ENCODE data around the gene ST6GALNAC2. TPM values are rescaled to one million over a fixed set of nuclear protein-coding genes. Genes with fewer than 3 reads are reported as not detected.

The ST6GALNAC2 gene
- total RNA-seq, 2 experiments from 2014 or later = 0.19 to 0.51 TPM

DNA sequence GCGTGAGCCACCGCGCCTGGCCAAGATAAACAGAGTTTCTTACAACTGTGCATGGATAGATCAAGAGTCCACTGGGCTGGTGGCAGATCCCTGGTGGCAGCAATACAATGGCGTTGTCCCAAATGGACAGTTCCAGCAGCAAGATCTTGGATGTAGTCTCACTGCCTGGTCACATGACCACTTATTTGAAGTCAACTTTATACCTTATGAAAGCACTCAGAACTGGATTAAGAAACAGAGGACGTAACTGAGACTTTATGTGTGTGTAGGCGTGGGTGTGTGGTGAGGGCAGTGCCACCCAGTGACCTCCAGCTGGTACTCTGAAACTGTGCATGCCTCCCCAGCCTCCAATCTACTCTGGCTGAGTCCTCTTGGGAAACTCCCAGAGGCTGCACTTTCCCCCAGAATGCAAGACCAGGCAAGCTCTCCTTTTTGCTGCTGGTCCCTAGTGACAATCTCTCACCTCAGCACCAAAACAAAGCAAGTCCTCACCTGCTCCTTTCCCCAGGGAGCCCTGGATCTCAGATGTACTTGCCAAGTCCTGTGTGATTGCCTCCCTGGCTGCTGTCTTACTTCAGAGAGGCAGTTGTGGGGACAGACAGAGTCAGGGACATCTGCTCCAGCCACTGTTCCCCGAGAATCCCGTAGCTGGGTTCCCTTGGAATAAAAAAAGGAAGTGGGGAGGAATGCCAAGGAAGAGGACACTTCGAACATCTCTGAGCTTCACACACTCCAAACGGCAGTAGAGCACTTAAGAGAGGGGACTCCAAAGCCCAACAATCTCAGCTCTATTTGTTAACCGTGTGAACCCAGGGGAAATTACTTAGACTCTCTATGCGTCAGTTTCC, 11.7 kb upstream of the ST6GALNAC2 start:
- Mint-ChIP-seq H3K4me3 (no peak overlapping the region), H3K9me3 (no peaks in the 10 kb centered on the region), H3K27ac (no peak overlapping the region), H3K36me3 (no peaks in the 10 kb centered on the region), H3K27me3 (peaks cover 6% of the 10 kb centered on the region), H3K4me1 (ENCODE audit: low read depth) (peaks cover 15% of the 10 kb centered on the region)
- intact Hi-C loops (cut with micrococcal nuclease) = no loop called here
- ChIA-PET POLR2A (no interaction called here), CTCF (interaction anchor here (0.8 to 1.5 kb wide), 2 partner anchors 27 to 28 kb away, joined by 3 to 4 read pairs; no protein-coding TSS in a partner anchor)
- peak; percentile 17 for DNase-seq

- H3K9me3 Mint-ChIP-seq = no peaks in the 10 kb centered on the region
- no peak overlapping the region for H3K4me3 Mint-ChIP-seq
- intact Hi-C loops (cut with micrococcal nuclease) = no loop called here
- CTCF ChIA-PET = interaction anchor here (1.0 kb wide), 1 partner anchor 71 kb away, joined by 3 read pairs; no protein-coding TSS in a partner anchor
- H3K27ac Mint-ChIP-seq = no peak overlapping the region
- H3K27me3 Mint-ChIP-seq = peaks cover 6% of the 10 kb centered on the region
- no peaks in the 10 kb centered on the region for H3K36me3 Mint-ChIP-seq
- no peak for DNase-seq
- POLR2A ChIA-PET = no interaction called here
- peaks cover 2% of the 10 kb centered on the region for H3K4me1 Mint-ChIP-seq (ENCODE audit: low read depth)
Observed at GRCh38 chr17:76594690-76595089, 9.0 kb upstream of the ST6GALNAC2 start.

- ChIA-PET CTCF (interaction anchor here (1.0 to 1.4 kb wide), 2 partner anchors 36 to 76 kb away, joined by 3 to 5 read pairs; no protein-coding TSS in a partner anchor), POLR2A (interaction anchor here (1.2 kb wide), 1 partner anchor 37 kb away, joined by 3 read pairs; no protein-coding TSS in a partner anchor)
- Mint-ChIP-seq H3K9me3 (no peaks in the 10 kb centered on the region), H3K4me3 (no peak overlapping the region), H3K36me3 (peaks cover 3% of the 10 kb centered on the region), H3K27ac (no peak overlapping the region), H3K4me1 (ENCODE audit: low read depth) (peaks cover 2% of the 10 kb centered on the region), H3K27me3 (peaks cover 12% of the 10 kb centered on the region)
- DNase-seq = no peak
- intact Hi-C loops (cut with micrococcal nuclease) = no loop called here
Observed at GRCh38 chr17:76593959-76594358, 8.3 kb upstream of the ST6GALNAC2 start.

DNA sequence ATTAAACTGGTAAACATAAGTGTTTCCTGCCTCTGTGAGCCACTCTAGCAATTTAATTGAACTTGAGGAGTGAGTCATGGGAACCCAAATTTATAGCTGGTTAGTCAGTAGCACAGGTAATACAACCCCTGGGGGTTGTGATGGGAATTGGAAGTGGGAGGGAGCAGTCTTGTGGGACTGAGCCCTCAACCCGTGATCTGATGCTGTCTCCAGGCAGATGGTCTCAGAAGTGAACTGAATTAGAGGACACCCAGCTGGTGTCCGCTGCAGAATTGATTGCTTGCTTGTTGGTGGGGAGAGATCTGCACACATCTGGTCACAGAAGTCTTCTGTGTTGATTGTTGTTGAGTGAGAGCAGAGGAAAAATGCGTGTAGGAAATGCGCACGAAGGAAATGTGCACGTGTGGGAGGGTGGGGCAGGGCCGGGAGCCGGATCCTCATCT, 7.7 kb upstream of the ST6GALNAC2 start:
- no peak overlapping the region for H3K27ac Mint-ChIP-seq
- ChIA-PET POLR2A (interaction anchor here (1.2 kb wide), 1 partner anchor 36 kb away, joined by 3 read pairs; no protein-coding TSS in a partner anchor), CTCF (interaction anchor here (1.0 to 1.4 kb wide), 2 partner anchors 35 to 76 kb away, joined by 3 to 5 read pairs; no protein-coding TSS in a partner anchor)
- H3K36me3 Mint-ChIP-seq = peaks cover 3% of the 10 kb centered on the region
- peaks cover 16% of the 10 kb centered on the region for H3K27me3 Mint-ChIP-seq
- no peak overlapping the region for H3K4me3 Mint-ChIP-seq
- peaks cover 2% of the 10 kb centered on the region for H3K4me1 Mint-ChIP-seq (ENCODE audit: low read depth)
- H3K9me3 Mint-ChIP-seq = no peaks in the 10 kb centered on the region
- intact Hi-C loops (cut with micrococcal nuclease) = no loop called here
- DNase-seq = no peak

GRCh38 chr17:76588182-76588581, 2.5 kb upstream of the ST6GALNAC2 start:
- H3K27ac Mint-ChIP-seq = no peak overlapping the region
- H3K4me1 Mint-ChIP-seq (ENCODE audit: low read depth) = peaks cover 13% of the 10 kb centered on the region
- intact Hi-C loops (cut with micrococcal nuclease) = loop anchor here (5.0 kb wide), 1 partner anchor 44 kb away; no protein-coding TSS in a partner anchor
- H3K9me3 Mint-ChIP-seq = no peaks in the 10 kb centered on the region
- H3K27me3 Mint-ChIP-seq = peaks cover 42% of the 10 kb centered on the region
- DNase-seq = no peak
- H3K36me3 Mint-ChIP-seq = peaks cover 3% of the 10 kb centered on the region
- no peak overlapping the region for H3K4me3 Mint-ChIP-seq
- CTCF ChIA-PET = interaction anchor here (1.2 kb wide), 1 partner anchor 36 kb away, joined by 4 read pairs; no protein-coding TSS in a partner anchor
- POLR2A ChIA-PET = interaction anchor here (1.4 kb wide), 1 partner anchor 30 kb away, joined by 3 read pairs; no protein-coding TSS in a partner anchor

GRCh38 chr17:76586741-76587487, 1.3 kb upstream of the ST6GALNAC2 start:
- H3K36me3 Mint-ChIP-seq = peaks cover 3% of the 10 kb centered on the region
- no peaks in the 10 kb centered on the region for H3K9me3 Mint-ChIP-seq
- H3K27ac Mint-ChIP-seq = no peak overlapping the region
- ChIA-PET POLR2A (interaction anchor here (1.1 to 1.5 kb wide), 3 partner anchors 26 to 29 kb away, joined by 3 to 9 read pairs (median 3); no protein-coding TSS in a partner anchor), CTCF (interaction anchor here (1.4 to 1.9 kb wide), 4 partner anchors 37 to 202 kb away, joined by 5 to 14 read pairs (median 9); partner anchors contain the start of gene SPHK1)
- H3K4me1 Mint-ChIP-seq (ENCODE audit: low read depth) = peaks cover 13% of the 10 kb centered on the region
- H3K4me3 Mint-ChIP-seq = no peak overlapping the region
- intact Hi-C loops (cut with micrococcal nuclease) = loop anchor here (5.0 kb wide), 1 partner anchor 45 kb away; no protein-coding TSS in a partner anchor
- H3K27me3 Mint-ChIP-seq = peaks cover 46% of the 10 kb centered on the region
- no peak for DNase-seq

DNA sequence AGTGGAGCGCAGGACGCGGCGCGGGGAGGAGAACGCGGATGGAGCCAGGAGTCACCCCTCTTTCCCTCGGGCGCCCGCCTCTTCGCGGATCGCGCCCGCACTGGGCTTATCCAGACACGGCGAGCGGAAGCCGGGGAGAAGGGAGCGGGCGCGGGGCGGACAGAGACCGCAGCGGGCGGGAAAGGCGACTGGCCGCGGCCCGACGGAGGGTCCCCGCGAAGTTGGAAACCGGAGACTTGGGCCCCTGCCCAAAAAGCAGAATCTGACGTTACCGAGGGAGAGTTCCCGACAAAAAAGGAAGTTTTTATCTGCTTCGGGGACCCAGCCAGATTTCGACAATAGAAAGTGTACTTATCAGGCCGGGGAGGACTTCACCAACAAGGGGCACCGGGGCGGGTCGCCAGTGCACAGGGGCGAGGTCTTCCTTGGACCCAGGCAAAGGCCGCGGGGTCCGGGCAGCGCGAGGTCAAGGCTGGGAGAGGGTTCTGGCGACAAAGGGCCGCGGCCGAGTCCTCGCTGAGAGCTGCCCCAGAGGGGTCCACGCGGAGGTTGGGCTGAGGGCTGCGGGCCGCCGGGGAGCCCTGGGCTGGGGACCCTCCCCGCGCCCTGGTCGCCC, 519 bp downstream of the ST6GALNAC2 start:
- no peak for DNase-seq
- peak overlapping the region; percentile 57 for H3K4me3 Mint-ChIP-seq
- H3K36me3 Mint-ChIP-seq = peaks cover 3% of the 10 kb centered on the region
- peaks cover 13% of the 10 kb centered on the region for H3K4me1 Mint-ChIP-seq (ENCODE audit: low read depth)
- intact Hi-C loops (cut with micrococcal nuclease) = loop anchor here (5.0 kb wide), 1 partner anchor 47 kb away; no protein-coding TSS in a partner anchor
- POLR2A ChIA-PET = interaction anchor here (1.5 kb wide), 1 partner anchor 27 kb away, joined by 9 read pairs; no protein-coding TSS in a partner anchor
- CTCF ChIA-PET = interaction anchor here (0.6 to 2.0 kb wide), 6 partner anchors 27 to 96 kb away, joined by 3 to 14 read pairs (median 5); no protein-coding TSS in a partner anchor
- H3K27me3 Mint-ChIP-seq = peaks cover 46% of the 10 kb centered on the region
- H3K9me3 Mint-ChIP-seq = no peaks in the 10 kb centered on the region
- H3K27ac Mint-ChIP-seq = no peak overlapping the region

GRCh38 chr17:76584427-76585032, 1.1 kb downstream of the ST6GALNAC2 start:
- DNase-seq = no peak
- Mint-ChIP-seq H3K4me3 (peak overlapping the region; percentile 57), H3K36me3 (peaks cover 3% of the 10 kb centered on the region), H3K27me3 (peaks cover 44% of the 10 kb centered on the region), H3K27ac (no peak overlapping the region), H3K9me3 (no peaks in the 10 kb centered on the region), H3K4me1 (ENCODE audit: low read depth) (peaks cover 14% of the 10 kb centered on the region)
- ChIA-PET POLR2A (no interaction called here), CTCF (interaction anchor here (0.6 to 2.0 kb wide), 5 partner anchors 8 to 61 kb away, joined by 3 to 7 read pairs (median 3); no protein-coding TSS in a partner anchor)
- intact Hi-C loops (cut with micrococcal nuclease) = loop anchor here (5.0 kb wide), 1 partner anchor 48 kb away; no protein-coding TSS in a partner anchor

- Mint-ChIP-seq H3K4me3 (no peak overlapping the region), H3K4me1 (ENCODE audit: low read depth) (peaks cover 20% of the 10 kb centered on the region), H3K27ac (no peak overlapping the region), H3K27me3 (peaks cover 29% of the 10 kb centered on the region), H3K9me3 (no peaks in the 10 kb centered on the region), H3K36me3 (no peaks in the 10 kb centered on the region)
- POLR2A ChIA-PET = no interaction called here
- DNase-seq = no peak
- CTCF ChIA-PET = interaction anchor here (0.6 kb wide), 1 partner anchor 20 kb away, joined by 3 read pairs; no protein-coding TSS in a partner anchor
- intact Hi-C loops (cut with micrococcal nuclease) = no loop called here
Observed at GRCh38 chr17:76582660-76583059, 3.0 kb downstream of the ST6GALNAC2 start.

DNA sequence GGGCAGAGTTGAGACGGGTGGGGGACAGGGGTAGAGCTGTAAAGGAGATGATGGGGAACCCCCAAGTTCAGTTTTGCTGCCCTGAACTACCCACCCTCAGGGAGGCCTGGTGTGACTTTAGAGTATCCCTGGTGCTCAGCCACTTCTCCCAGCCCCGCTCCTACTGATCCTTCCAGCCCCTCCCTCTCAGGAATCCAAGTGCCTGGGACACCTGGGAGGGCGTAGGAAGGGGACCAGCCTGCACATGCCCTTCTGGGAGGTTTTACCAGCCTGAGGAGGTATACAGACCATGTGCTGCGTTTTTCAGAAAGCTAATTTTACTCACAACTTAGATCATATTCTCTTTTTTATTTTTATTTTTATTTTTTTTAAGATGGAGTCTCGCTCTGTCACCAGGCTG, 4.1 kb downstream of the ST6GALNAC2 start:
- no peak for DNase-seq
- ChIA-PET CTCF (no interaction called here), POLR2A (no interaction called here)
- intact Hi-C loops (cut with micrococcal nuclease) = no loop called here
- H3K27me3 Mint-ChIP-seq = peaks cover 19% of the 10 kb centered on the region
- H3K36me3 Mint-ChIP-seq = no peaks in the 10 kb centered on the region
- H3K4me1 Mint-ChIP-seq (ENCODE audit: low read depth) = peaks cover 13% of the 10 kb centered on the region
- no peak overlapping the region for H3K27ac Mint-ChIP-seq
- no peaks in the 10 kb centered on the region for H3K9me3 Mint-ChIP-seq
- no peak overlapping the region for H3K4me3 Mint-ChIP-seq

DNA sequence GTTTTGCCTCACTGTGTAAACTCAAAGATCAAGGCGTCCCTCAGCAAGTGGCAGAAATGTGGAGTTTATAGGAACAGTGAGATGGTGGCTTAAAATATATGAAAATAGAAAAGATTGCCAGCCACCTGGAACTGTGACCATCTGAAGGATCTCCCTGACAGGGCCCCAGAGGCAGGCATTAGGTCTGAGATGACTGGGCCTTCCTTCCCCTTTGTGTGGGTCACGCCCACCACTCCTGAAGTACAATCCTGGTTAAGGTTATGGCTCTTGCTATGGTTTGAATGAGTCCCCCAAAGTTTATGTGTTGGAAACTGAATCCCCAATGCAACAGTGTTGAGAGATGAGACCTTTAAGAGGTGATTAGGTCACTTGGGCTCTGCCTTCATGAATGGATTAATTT, 6.4 kb downstream of the ST6GALNAC2 start:
- DNase-seq = no peak
- no peak overlapping the region for H3K27ac Mint-ChIP-seq
- peaks cover 7% of the 10 kb centered on the region for H3K4me1 Mint-ChIP-seq (ENCODE audit: low read depth)
- no peaks in the 10 kb centered on the region for H3K36me3 Mint-ChIP-seq
- H3K4me3 Mint-ChIP-seq = no peak overlapping the region
- H3K9me3 Mint-ChIP-seq = no peaks in the 10 kb centered on the region
- intact Hi-C loops (cut with micrococcal nuclease) = no loop called here
- POLR2A ChIA-PET = no interaction called here
- H3K27me3 Mint-ChIP-seq = peaks cover 8% of the 10 kb centered on the region
- CTCF ChIA-PET = interaction anchor here (1.0 to 1.6 kb wide), 3 partner anchors 21 to 45 kb away, joined by 3 to 7 read pairs (median 4); no protein-coding TSS in a partner anchor
